ENCODE measurements around the gene CIRBP.

GRCh38 chr19:1221904-1222255 lies 47.3 kb upstream of the CIRBP start:
- TF ChIP-seq POLR2A (IDR thresholded peaks at IDR 0.05; ENCODE audit: low read length) (no peak), GATA1 (IDR thresholded peaks at IDR 0.05; ENCODE audit: low read depth, low read length) (no peak)
